HG03439 (cell line): ENCODE measurements around the gene TRIM62.

Experiments
- ATAC-seq: cut with Tn5 transposase; IDR thresholded peaks from one replicate; pipeline ENCODE4 v1.9.1; 2021; ENCODE audit warnings: mild to moderate bottlenecking, moderate library complexity; ENCODE audit not compliant: unreplicated experiment

TRIM62 gene

GRCh38 chr1:33180911-33181890 lies 642 bp downstream of the TRIM62 start:
- ATAC-seq = peak; percentile 19

GRCh38 chr1:33180226-33180910 lies 1.5 kb downstream of the TRIM62 start:
- peak; percentile 63 for ATAC-seq

- no peak for ATAC-seq
Observed at GRCh38 chr1:33178836-33179439, 2.9 kb downstream of the TRIM62 start.

GRCh38 chr1:33177996-33178540 lies 3.8 kb downstream of the TRIM62 start:
- ATAC-seq = no peak

GRCh38 chr1:33176887-33177286 lies 5.0 kb downstream of the TRIM62 start:
- ATAC-seq = no peak

GRCh38 chr1:33176362-33176850 lies 5.4 kb downstream of the TRIM62 start:
- no peak for ATAC-seq

- ATAC-seq = no peak
Observed at GRCh38 chr1:33175865-33176264, 6.0 kb downstream of the TRIM62 start.

- no peak for ATAC-seq
Observed at GRCh38 chr1:33173091-33173490, 8.8 kb downstream of the TRIM62 start.

GRCh38 chr1:33171977-33172813 lies 9.6 kb downstream of the TRIM62 start:
- ATAC-seq = no peak

GRCh38 chr1:33170351-33171274 lies 11.2 kb downstream of the TRIM62 start:
- ATAC-seq = no peak

- no peak for ATAC-seq
Observed at GRCh38 chr1:33169290-33170055, 12.4 kb downstream of the TRIM62 start.

GRCh38 chr1:33168556-33169289 lies 13.1 kb downstream of the TRIM62 start:
- no peak for ATAC-seq

- no peak for ATAC-seq
Observed at GRCh38 chr1:33167650-33168447, 14.0 kb downstream of the TRIM62 start.

- ATAC-seq = no peak
Observed at GRCh38 chr1:33165809-33166208, 16.0 kb downstream of the TRIM62 start.

GRCh38 chr1:33165209-33165608 lies 16.6 kb downstream of the TRIM62 start:
- ATAC-seq = no peak

- no peak for ATAC-seq
Observed at GRCh38 chr1:33163621-33164519, 18.0 kb downstream of the TRIM62 start.
